SKM-1 treated with dmso at 0.1 percent for 144 hours (cell line): ENCODE results near the gene DDT.
"Not testable (repeated sequence)": the region's sequence is repeated elsewhere in the genome, so short reads cannot be mapped to it uniquely, and the experiment has no call there.

ENCODE experiments used
- DNase-seq: peaks from one replicate; lab custom pipeline; 2025; ENCODE audit not compliant: unreplicated experiment; lab: John Stamatoyannopoulos, UW

Gene DDT

DNA sequence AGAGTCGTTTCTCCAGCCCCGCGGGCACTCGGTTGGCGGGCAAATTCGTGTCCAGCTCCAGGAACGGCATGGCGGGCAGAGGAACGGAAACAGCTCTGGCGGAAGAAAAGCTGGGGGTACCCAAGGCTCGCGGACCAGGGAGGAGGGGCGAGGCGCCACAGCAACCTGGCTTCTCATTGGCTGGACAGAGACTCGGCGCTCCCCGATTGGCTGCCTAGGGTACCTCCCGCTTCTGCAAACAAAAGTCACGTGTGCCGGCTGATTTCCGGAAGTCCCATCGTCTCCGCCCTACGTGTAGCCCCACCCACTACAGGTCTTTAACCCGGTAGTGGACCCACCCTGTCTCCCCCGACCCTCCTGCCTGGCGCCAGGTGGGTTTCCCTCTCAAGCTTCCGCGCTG is at the start of gene DDT:
DDT (minus strand) TSS at position 97 of the 400 bp plus-strand sequence; CDS start at position 70, 27 bp downstream.
- not testable (repeated sequence) for DNase-seq

DNA sequence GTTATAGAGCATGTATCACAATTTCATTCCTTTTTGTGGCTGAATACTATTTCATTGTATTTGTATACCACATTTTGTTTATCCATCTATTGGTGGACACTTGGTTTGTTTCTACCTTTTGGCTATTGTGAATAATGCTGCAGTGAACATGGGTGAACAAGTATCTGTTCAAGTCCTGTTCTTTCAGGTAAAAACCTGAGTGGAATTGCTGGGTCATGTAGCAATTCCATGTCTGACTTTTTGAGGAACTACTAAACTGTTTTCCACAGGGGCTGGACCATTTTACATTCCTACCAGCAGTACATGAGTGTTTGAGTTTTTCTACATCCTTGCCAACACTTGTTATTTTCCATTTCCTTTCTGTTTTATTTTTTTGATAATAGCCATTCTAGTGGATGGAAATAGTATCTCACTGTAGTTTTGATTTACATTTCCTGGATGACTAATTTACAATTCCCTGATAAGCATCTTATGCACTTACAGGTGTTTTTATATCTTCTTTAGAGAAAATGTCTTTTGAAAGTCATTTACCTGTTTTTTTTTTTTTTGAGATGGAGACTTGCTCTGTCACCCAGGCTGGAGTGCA is 49.1 kb upstream of the DDT start:
- DNase-seq, result no peak

DNA sequence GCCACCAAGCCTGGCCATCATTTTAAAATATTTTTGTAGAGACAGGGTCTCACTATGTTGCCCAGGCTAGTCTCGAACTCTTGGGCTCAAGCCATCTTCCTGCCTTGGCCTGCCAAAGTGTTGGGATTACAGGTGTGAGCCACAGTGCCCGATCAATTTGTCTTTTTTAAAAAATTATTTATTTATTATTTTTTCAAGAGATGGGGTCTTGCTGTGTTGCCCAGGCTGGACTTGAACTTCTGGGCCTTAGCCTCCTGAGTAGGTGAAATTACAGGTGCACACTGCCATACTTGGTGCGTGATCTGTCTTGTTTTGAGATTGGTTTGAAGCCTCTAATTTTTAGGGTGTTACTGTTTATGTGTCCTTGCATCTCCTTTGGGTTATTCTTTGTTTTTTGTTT is 47.1 kb upstream of the DDT start:
- no peak for DNase-seq

DNA sequence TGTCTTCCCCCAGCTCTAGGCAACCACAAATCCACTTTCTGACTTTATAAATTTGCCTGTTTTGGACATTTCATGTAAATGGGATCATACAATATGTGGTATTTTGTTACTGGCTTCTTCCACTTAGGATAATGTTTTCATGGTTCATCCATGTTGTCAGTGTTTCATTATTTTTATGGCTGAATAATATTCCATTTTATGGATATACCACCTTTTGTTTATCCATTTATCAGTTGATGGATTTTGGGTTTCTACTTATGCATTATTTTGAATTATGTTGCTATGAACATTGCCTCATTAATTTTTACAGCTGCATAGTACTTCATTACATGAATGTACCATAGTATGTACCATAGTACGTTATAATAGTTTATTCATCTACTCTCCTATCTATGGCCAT is 41.9 kb upstream of the DDT start:
- no peak for DNase-seq

DNA sequence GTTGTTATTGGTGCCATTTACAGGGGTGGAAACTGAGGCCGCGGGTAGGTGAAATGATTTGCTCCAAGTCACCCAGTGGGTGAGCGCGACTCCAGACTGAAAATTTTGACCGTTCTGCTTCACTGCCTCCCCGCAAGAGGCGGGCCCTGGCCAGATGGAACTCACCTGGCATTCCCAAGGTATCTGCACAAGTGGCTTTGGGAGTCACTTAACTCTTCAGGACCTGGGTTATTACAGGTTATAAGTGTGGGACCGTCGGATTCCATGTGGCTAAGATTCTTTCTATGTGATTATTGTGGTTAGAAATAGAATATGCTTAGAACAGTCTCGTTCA is 37.5 kb upstream of the DDT start:
- DNase-seq, result no peak

DNA sequence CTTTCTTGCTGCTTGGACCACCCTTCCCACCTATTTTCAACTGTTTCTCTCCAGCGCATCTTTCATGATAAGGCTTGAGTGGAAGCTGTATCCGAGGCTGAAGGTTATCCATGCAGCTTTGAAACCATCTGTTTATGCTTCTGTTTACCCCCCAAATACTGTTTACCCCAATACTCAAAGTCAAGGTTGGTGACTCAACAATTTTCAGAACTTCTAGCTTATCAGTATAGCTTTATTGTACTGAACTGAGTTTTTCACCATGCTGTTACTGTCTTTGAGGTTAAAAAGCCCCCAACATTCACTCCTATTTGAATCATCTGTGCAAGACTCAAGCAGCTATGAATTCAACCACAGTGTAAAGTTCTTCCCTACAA is 35.8 kb upstream of the DDT start:
- DNase-seq, result no peak

DNA sequence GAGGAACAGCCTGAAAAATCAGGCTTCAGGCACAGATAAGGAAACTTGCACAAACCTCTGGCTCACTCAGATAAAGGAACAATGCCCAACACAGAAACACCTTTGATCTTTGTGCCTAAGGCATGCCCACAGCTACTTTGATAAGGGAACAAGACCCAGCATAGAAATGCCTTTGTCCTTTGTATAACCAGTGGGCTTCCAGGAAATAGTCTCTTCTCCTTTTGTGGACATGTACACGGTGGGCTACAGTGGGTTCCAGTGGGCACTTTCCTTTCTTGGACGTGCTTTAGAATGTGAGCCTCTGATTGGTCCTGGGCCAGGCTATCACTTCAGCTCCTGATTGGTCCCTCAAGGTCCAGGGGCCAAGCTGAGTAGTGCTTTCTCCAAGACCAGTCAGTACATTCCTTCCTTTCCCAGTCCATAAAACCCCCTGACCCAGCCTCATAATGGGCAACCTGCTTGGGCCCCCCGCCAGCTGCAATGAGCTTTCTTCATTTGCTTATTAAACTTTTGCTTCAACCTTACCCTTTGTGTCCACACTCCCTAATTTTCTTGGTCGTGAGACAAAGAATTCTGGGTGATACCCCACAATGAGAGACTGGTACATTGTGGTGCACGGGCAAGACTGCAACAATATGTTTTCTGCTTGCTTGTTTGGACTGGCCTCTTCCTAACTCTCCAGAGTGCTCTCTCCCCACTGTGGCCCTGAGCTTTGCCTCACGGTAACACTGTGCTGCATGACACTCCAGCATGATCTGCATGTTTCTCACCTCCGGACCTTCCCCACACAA is 35.2 kb upstream of the DDT start:
- DNase-seq, result no peak

DNA sequence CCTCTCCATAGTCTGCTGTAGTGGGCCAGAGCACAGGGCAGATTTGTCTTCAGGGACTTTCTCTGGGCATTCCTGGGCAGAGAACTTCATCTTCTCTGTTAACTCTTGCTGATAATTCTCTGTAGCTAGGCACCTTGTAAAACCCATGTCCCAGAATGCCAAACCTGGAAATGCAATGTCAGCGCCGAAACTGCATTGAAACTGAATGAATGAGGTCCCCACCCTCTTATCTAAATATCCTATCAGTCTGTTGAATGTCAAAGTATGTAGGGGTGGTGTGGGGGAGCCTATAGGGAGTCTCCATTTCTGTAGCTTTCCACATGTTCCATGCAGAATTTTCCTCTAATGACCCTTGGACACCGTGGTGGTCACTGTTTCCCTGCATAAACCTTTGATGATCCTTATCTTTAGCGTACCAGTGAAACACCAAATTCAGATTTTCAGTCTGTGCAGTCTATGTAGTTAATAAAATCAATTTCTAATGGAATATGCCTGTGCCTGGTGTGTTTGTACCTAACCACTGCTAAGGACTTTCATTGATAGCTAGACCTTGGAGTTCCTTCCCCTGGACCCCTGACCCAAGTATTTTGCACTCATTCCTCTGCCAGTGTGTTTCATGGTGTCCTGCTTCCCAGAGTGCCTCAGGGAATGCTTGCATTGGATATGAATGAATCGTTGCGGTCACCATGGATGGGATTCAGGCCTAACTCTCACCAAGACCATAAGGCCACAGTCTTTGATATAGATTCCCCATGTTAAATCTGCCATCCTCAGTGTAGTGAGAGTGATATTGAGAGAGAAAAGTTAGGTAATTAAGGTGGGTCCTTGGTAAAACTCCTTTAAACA is 34.4 kb upstream of the DDT start:
- no peak for DNase-seq

DNA sequence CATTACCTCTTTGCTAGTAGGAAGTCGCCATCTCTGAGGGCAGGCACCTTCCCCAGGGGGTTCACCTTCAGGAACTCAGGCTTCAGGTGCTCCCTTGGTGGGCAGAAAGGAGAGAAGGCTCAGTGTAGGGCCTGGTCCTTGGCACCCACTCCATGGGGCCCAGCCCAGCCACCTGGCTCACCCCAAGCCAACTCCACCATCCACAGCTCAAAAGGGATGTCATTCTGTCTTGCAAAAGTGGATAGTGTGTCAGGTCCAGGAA is 33.7 kb upstream of the DDT start:
- DNase-seq, result no peak

DNA sequence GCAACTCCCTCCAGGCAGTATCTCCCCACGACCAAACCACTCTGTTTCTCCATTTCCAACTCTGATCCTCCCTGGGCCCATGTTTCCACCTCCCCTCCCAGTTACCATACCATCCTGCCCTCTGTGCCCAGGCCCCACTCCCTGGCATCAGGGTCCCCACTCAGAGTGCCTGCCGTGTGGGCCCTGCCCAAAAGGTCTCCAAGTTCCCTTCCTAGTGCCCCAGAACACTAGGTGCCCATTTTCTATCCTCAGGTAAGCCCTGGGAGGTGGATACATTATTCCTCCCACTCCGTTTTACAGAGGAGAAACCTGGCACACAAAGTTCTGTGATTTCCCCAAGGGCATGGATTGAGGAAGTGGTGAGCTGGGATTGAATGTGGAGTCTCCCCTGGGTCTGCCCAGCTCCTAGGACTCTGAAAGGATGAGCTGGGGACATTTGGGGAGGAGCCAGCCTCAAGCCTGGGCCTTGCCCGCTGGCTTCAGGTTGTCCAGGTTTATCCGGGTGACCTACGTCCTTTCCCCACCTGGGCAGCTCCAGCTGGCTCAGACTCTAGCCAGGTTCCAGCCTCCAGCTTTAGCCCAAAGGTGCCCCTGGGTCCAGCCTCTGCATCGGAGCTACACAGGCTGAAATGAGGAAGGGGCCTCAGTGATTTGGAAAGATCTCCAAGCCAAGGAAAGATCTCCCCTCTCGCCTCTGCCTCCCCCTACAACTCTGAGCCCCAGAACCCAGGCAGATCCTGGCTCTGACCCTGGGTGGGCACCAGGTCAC is 33.2 kb upstream of the DDT start:
- no peak for DNase-seq

DNA sequence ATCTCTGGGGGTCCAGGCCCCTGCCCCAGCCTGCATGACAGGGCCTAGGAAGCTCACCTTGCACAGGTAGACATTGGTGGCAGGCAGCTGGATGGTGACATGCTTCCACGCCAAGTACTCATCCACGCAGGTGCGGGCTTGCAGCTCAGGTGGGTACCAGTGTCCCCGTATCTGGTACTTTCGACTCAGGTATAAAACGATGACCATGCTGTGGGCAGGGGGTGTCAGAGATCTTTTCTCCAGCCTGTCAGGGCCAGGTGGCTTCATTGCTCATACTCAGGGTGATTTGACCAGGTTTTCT is 32.6 kb upstream of the DDT start:
- DNase-seq, result no peak

DNA sequence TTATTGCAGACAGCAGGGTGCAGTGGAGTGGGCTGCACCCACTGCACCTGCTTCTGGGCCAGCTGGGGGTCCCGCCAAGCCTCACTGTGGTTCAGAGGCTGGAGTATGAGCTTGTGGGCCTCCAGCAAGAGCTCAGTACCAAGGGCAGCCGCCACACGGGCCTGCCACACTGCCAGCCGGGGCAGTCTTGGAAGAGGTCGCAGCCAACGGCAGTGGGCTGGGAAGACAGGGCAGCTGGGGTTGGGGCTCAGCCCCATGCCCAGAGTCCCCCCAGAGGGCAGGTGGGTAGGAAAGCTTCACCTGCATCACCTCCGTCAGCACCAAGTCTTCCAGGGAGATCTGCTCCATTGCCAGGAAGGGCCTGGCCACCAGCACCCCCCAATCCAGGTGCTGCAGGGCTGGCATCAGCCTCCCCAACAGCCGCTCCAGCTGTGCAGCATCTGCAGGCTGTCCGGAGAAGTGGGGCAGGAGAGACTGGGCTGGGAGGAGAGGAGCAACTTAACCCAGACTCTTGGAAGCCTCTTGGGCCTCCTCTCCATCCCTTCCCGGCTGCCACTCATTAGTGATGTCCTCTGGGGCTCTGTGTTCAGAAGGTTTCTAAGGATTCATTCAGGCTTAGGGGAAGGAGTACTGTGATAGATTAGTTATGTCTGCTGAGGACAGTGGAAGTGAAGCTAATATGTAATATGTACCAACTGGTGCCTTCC is 32.1 kb upstream of the DDT start:
- no peak for DNase-seq

DNA sequence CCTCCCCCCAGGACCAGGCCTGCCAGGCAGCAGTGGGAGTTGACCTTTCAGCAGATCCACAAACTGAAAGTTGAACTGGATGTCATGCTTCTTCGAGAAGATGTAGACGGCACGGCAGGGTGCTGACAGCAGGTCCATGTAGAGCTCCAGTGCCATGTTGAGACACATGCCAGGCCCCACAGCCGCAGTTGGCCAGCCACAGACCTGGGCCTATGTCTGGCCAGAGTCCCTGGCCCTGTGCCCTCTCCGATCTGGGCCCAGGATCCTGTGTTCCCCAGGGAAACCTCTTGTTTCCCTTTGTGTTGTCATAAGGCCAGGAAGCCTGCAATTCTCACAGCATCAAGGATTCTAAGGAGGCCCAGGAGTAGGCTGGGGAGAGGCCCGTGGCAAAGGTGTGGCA is 31.0 kb upstream of the DDT start, which contains the start of gene GSTT4:
GSTT4 (minus strand) TSS at position 253 of the 400 bp plus-strand sequence; CDS start at position 156, 97 bp downstream.
- no peak for DNase-seq

DNA sequence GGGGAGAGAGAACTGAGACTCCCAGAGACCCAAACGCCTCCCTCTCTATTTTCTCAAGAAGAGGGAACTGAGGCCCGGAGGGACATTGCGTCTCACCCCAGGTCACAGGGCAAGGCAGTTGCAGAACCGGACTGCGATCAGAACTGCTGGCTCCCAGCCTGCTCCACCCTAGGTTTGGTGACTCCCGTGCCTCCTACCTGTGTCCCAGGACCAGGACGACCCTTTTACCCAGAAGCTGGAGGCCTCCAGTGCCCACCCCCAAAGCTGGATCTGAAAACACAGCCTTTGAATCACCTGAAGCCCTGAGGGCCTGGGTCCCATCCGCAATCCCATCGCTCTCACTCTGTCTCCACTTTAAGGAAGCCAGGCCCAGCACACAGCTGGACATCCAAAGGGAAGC is 29.6 kb upstream of the DDT start:
- no peak for DNase-seq

DNA sequence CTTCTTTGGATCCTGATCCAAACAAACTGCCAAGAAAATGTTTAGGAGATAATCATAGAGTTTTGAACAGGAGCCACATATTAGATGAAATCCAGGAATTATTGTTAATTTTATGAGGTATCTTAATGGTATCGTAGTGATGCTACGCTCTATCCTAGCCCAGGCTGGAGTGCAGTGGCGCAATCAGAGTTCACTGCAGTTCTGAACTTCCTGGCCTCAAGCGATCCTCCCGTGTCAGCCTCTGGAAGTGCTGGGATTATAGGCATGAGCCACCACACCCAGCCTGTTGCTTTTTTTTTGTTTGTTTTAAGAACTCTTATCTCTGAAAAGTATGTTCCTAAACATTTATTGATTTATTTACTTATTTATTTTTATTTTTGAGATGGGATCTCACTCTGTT is 28.6 kb upstream of the DDT start:
- DNase-seq, result no peak

DNA sequence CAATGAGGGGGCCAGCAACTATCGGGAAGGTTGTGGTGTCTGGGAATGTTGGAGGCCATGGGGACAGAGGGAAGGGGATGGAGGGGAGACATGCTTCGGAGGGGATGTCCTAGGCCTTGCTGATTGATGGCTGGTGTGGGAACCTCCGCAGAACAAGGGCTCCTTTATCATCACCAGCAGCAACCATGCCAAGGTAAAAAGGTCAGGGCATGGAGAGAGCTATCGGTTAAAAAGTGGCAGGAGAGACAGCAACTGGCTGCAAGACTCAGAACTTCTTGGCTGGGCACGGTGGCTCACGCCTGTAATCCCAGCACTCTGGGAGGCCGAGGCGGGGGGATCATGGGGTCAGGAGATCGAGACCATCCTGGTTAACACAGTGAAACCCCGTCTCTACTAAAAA is 28.0 kb upstream of the DDT start:
- no peak for DNase-seq

DNA sequence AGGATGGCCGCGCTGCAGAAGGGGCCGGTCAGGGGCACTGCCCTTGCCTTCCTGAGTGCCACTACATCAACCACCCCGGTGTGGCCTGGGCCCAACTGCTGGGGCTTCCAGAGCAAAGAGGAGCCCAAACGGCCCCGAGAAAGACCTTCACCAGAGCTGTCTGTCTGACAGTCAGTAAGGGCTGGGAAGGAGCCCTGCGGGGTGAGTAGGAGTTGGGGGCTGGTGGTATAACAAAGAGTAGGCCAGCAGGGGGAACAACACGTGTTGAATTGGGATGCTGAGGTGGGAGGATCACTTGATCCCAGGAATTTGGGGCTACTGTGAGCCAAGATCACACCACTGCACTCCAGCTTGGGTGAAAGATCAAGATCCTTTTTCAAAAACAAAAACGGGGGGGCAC is 27.1 kb upstream of the DDT start:
- DNase-seq, result no peak

DNA sequence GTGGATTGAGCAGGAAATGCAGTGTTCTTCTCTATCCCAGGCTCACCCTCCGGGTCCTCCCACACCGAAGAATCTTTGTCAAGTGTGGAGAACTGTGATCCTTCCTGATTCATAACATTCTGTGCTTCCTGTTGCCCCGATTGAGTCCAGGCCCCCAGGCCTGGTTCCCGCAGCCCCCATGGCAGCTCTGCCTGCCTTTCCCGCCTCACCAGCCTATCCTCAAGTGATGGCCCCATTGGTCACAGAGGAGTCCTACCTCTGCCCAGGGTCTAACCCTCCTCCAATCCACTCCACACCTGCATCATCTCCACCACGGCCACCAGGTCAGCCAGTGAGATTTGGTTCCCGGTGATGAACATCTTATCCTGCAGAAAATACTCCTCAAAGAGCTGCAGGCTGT is 25.5 kb upstream of the DDT start:
- not testable (repeated sequence) for DNase-seq

DNA sequence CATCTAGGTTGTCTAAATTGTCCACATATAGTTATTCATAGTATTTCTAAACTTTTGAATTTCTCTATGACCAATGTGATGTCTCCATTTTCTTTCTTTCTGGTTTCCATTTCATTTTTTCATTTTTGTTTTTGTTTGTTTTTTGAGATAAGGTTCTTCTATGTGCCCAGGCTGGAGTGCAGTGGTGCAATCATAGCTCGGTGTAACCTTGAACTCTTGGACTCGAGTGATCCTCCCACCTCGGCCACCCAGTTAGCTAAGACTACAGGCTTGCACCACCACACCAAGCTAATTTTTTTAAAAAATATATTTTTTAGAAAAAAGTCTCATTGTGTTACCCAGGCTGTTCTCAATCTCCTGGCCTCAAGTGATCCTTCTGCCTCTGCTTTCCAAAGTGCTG is 22.9 kb upstream of the DDT start:
- DNase-seq, result no peak

DNA sequence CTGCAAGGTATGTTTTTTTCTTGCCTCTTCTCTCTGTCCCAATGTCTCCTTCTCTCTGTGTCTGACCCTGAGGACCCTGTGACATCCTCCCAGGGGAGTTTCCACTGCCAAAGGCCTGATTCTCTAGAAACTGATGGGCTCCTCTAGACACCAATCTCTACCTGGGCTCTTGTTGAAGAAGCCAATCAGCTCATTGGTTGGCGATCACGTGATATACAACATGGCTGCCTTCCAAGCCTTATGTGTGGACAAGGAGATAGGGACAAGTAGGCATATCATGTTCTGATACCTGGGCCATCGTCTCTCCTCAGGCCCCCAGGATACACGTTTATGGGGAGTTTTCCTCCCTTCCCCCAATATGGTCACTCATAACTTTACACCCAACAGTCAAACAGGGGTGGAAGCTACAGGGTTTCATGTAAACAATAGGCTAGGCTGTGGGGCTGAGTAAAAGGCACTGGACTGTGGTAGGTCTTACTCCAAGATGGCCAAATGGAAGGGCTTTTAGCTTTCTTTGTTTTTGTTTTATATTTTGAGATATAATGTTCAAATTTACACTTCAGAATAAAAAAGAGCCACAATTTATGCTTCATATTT is 19.4 kb upstream of the DDT start:
- not testable (repeated sequence) for DNase-seq

DNA sequence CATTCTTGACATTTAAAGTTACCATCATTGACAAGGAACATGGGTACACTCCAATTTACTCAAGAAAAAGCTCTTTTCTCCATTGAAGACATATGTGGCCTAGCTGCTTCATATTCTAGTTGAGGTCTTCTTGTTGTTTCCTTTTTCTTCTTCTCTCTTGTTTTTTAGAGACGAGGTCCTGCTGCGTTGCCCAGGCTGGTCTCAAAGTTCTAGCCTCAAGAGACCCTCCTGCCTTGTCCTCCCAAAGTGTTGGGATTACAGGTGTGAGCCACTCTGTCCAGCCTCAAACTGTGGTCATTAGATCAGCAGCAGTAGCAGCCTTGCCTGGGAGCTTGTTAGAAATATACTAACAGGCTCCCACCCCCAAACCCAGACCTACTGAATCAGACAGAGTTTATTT is 18.8 kb upstream of the DDT start:
- not testable (repeated sequence) for DNase-seq
